ENCODE measurements around the gene GFM2. TPM values are rescaled to one million over a fixed set of nuclear protein-coding genes. Genes with fewer than 3 reads are reported as not detected.

Gene GFM2
- polyA plus RNA-seq, 1 of the 3 experiments (the other 2 are of a cell fraction): 29.5 TPM

GRCh38 chr5:74766849-74767578 is at the start of gene GFM2, which contains the start of gene NSA2 (continued):
- no peak for TF ChIP-seq MEF2A (IDR thresholded peaks at IDR 0.05; ENCODE audit: borderline replicate concordance, low read depth)
- TF ChIP-seq GATA2 (CRISPR knock-in tag; IDR thresholded peaks at IDR 0.05): no peak
- TF ChIP-seq TCF12 (IDR thresholded peaks at IDR 0.05): peak; percentile 21; the same call in 1 of the 2 replicates
- peak; percentile 74; the same call in 1 of the 2 replicates for TF ChIP-seq YY1 (IDR thresholded peaks at IDR 0.05; ENCODE audit: low read depth)
- TF ChIP-seq RFX5 (IDR thresholded peaks at IDR 0.05; ENCODE audit: low read length): no peak
- no peak for TF ChIP-seq IRF3 (IDR thresholded peaks at IDR 0.05; ENCODE audit: low read depth, low read length)
- TF ChIP-seq JUND (IDR thresholded peaks at IDR 0.05): no peak
- TF ChIP-seq NFIC (IDR thresholded peaks at IDR 0.05; ENCODE audit: borderline replicate concordance): 0 out of 2 replicates have a peak, but pooled peaks have one; percentile 18
- TF ChIP-seq PBX3 (IDR thresholded peaks at IDR 0.05): peak; percentile 41; the same call in 1 of the 2 replicates
- no peak for TF ChIP-seq RXRA (IDR thresholded peaks at IDR 0.05; ENCODE audit: borderline replicate concordance, low read depth)
- no peak for TF ChIP-seq RAD21 (IDR thresholded peaks at IDR 0.05; ENCODE audit: low read length)
- peak in 1 of 2 experiments; percentile 14; a peak in 1 of 4 replicates for TF ChIP-seq EP300 (IDR thresholded peaks at IDR 0.05; ENCODE audit: borderline replicate concordance in 1 of 2, low read depth in 1 of 2, low read length in 1 of 2)
- peak; percentile 77 for TF ChIP-seq CHD2 (IDR thresholded peaks at IDR 0.05; ENCODE audit: low read length, partially characterized antibody)
- peak; percentile 95 for TF ChIP-seq SIN3A (IDR thresholded peaks at IDR 0.05; ENCODE audit: borderline replicate concordance, low read depth, low read length)
- TF ChIP-seq, protein P1, sequence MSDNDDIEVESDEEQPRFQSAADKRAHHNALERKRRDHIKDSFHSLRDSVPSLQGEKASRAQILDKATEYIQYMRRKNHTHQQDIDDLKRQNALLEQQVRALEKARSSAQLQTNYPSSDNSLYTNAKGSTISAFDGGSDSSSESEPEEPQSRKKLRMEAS (IDR thresholded peaks at IDR 0.05; ENCODE audit: low read depth): peak; percentile 89

DNA sequence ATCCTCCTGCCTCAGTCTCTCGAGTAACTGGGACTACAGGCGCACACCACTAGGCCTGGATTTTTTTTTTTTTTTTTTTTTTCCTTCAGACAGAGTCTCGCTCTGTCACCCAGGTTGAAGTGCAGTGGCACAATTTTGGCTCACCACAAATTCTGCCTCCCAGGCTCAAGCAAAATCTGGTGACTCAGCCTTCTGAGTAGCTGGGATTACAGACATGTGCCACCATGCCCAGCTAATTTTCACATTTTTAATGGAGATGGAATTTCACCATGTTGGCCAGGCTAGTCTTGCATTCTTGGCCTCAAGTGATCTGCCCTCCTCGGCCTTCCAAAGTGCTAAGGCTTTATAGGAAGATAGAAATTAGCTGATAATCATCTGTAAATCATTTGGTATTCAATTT is 44.0 kb upstream of the GFM2 start:
- H2AFZ ChIP-seq (ENCODE audit: low read depth): no peak overlapping the region
- no peaks in the 10 kb centered on the region for H4K20me1 ChIP-seq (ENCODE audit: insufficient read depth)
- no peaks in the 10 kb centered on the region for H3K27me3 ChIP-seq (ENCODE audit: insufficient read depth)
- H3K9me3 ChIP-seq: no peaks in the 10 kb centered on the region
- no peaks in the 10 kb centered on the region for H3F3A ChIP-seq (replicated peaks; ENCODE audit: insufficient read depth)
- no peaks in the 10 kb centered on the region for H3K36me3 ChIP-seq (replicated peaks in 1 of 2; ENCODE audit: control insufficient read depth in 1 of 2, insufficient read depth in 2 of 2, low read length in 1 of 2)
- DNase-seq: no peak
- no peaks in the 10 kb centered on the region; a peak in 1 of 4 replicates for H3K4me1 ChIP-seq (ENCODE audit: control insufficient read depth in 1 of 2, insufficient read depth in 2 of 2, low read depth in 1 of 2, low read length in 1 of 2)
- WGBS (ENCODE audit: low lambda C conversion rate): 92% methylated on average over 4 of the region's 4 CpGs
- no peak overlapping the region for H3K27ac ChIP-seq (ENCODE audit: low read depth in 2 of 2, low read length in 1 of 2)
- H3K4me3 ChIP-seq (ENCODE audit: low read depth in 2 of 2, low read length in 1 of 2): no peak overlapping the region
- H3K4me2 ChIP-seq: no peak overlapping the region
- CTCF ChIA-PET: no interaction called here
- no peaks in the 10 kb centered on the region for H3K79me2 ChIP-seq (ENCODE audit: insufficient read depth)
- no peak overlapping the region for H3K9ac ChIP-seq
- POLR2A ChIA-PET: no interaction called here
- no peaks in the 10 kb centered on the region for H3K9me2 ChIP-seq
- no peak for TF ChIP-seq MEF2A (IDR thresholded peaks at IDR 0.05; ENCODE audit: borderline replicate concordance, low read depth)
- TF ChIP-seq CHD2 (IDR thresholded peaks at IDR 0.05; ENCODE audit: low read length, partially characterized antibody): no peak
- TF ChIP-seq RXRA (IDR thresholded peaks at IDR 0.05; ENCODE audit: borderline replicate concordance, low read depth): no peak
- TF ChIP-seq, protein P2, sequence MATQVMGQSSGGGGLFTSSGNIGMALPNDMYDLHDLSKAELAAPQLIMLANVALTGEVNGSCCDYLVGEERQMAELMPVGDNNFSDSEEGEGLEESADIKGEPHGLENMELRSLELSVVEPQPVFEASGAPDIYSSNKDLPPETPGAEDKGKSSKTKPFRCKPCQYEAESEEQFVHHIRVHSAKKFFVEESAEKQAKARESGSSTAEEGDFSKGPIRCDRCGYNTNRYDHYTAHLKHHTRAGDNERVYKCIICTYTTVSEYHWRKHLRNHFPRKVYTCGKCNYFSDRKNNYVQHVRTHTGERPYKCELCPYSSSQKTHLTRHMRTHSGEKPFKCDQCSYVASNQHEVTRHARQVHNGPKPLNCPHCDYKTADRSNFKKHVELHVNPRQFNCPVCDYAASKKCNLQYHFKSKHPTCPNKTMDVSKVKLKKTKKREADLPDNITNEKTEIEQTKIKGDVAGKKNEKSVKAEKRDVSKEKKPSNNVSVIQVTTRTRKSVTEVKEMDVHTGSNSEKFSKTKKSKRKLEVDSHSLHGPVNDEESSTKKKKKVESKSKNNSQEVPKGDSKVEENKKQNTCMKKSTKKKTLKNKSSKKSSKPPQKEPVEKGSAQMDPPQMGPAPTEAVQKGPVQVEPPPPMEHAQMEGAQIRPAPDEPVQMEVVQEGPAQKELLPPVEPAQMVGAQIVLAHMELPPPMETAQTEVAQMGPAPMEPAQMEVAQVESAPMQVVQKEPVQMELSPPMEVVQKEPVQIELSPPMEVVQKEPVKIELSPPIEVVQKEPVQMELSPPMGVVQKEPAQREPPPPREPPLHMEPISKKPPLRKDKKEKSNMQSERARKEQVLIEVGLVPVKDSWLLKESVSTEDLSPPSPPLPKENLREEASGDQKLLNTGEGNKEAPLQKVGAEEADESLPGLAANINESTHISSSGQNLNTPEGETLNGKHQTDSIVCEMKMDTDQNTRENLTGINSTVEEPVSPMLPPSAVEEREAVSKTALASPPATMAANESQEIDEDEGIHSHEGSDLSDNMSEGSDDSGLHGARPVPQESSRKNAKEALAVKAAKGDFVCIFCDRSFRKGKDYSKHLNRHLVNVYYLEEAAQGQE (IDR thresholded peaks at IDR 0.05; ENCODE audit: low read depth, low read length): no peak
- no peak for TF ChIP-seq FOSL2 (IDR thresholded peaks at IDR 0.05; ENCODE audit: borderline replicate concordance, low read depth)
- TF ChIP-seq GATA2 (CRISPR knock-in tag; IDR thresholded peaks at IDR 0.05): no peak
- no peak for TF ChIP-seq TCF12 (IDR thresholded peaks at IDR 0.05)
- no peak for TF ChIP-seq TEAD4 (IDR thresholded peaks at IDR 0.05; ENCODE audit: borderline replicate concordance, insufficient read depth)
- TF ChIP-seq, protein P1 (IDR thresholded peaks at IDR 0.05; ENCODE audit: low read depth): no peak
- no peak for TF ChIP-seq GABPA (IDR thresholded peaks at IDR 0.05; ENCODE audit: low read depth)
- no peak for TF ChIP-seq FOXM1 (IDR thresholded peaks at IDR 0.05; ENCODE audit: low read depth)
- TF ChIP-seq JUND (IDR thresholded peaks at IDR 0.05): no peak
- TF ChIP-seq EP300 (IDR thresholded peaks at IDR 0.05; ENCODE audit: borderline replicate concordance in 1 of 2, low read depth in 1 of 2, low read length in 1 of 2): no peak
- TF ChIP-seq EZH2phosphoT487 (IDR thresholded peaks at IDR 0.05; ENCODE audit: borderline replicate concordance, low read depth): no peak
- no peak for TF ChIP-seq MXI1 (IDR thresholded peaks at IDR 0.05; ENCODE audit: low read depth, low read length)
- TF ChIP-seq SIN3A (IDR thresholded peaks at IDR 0.05; ENCODE audit: borderline replicate concordance, low read depth, low read length): no peak
- TF ChIP-seq POLR2AphosphoS5 (IDR thresholded peaks at IDR 0.05; ENCODE audit: low read depth, low read length): no peak
